ENCODE results near the gene TBC1D21. TPM values are rescaled to one million over a fixed set of nuclear protein-coding genes. Genes with fewer than 3 reads are reported as not detected.
A peak's percentile ranks its signal among the peaks of the same experiment; 100 is the strongest.

The TBC1D21 gene
- total RNA-seq, 1 experiment from 2014 or later = not detected

- H3K79me2 ChIP-seq (ENCODE audit: low read depth) = peaks cover 80% of the 10 kb centered on the region
- DNase-seq = peak; percentile 34 to 91
- intact Hi-C loops (cut with micrococcal nuclease; ENCODE audit: unreplicated experiment) = no loop called here
- TF ChIP-seq EZH2 (IDR thresholded peaks at IDR 0.05; ENCODE audit: low read depth) (no peak), CTCF (conservative IDR thresholded peaks at IDR 0.05) (no peak)
- no peak overlapping the region; the same call in 1 of the 2 replicates for H3K4me3 ChIP-seq
- no peaks in the 10 kb centered on the region for H3K9me3 ChIP-seq (ENCODE audit: insufficient read depth, low read depth)
- peak overlapping the region; percentile 86 for H3K27ac ChIP-seq
- no peaks in the 10 kb centered on the region for H3K9me2 ChIP-seq (ENCODE audit: insufficient read depth)
- no peaks in the 10 kb centered on the region for H3K27me3 ChIP-seq (ENCODE audit: insufficient read depth, low read depth)
- peaks cover 63% of the 10 kb centered on the region for H3F3A ChIP-seq (ENCODE audit: insufficient read depth, low read depth)
- POLR2A ChIA-PET (ENCODE audit: unreplicated experiment) = no interaction called here
- H2AFZ ChIP-seq = no peak overlapping the region
- H3K4me1 ChIP-seq (replicated peaks; ENCODE audit: insufficient read depth) = peaks cover 86% of the 10 kb centered on the region
- no TSS peak for BruUV-seq (replicated peaks)
- CTCF ChIA-PET = no interaction called here
- H3K4me2 ChIP-seq = peak overlapping the region; percentile 98
- 0 out of 2 replicates have a peak, but pooled peaks cover 7% of the 10 kb centered on the region for H3K36me3 ChIP-seq (ENCODE audit: low read depth)
- peaks cover 7% of the 10 kb centered on the region for H4K20me1 ChIP-seq (ENCODE audit: insufficient read depth)
Observed at GRCh38 chr15:73934281-73934680, 60.9 kb downstream of the TBC1D21 start.

- Histone ChIP-seq H3K4me3 (peak overlapping the region; percentile 55), H3F3A (ENCODE audit: insufficient read depth, low read depth) (peaks cover 76% of the 10 kb centered on the region), H3K9me3 (ENCODE audit: insufficient read depth, low read depth) (no peaks in the 10 kb centered on the region), H3K36me3 (ENCODE audit: low read depth) (0 out of 2 replicates have a peak, but pooled peaks cover 11% of the 10 kb centered on the region), H2AFZ (no peak overlapping the region), H3K79me2 (ENCODE audit: low read depth) (peaks cover 78% of the 10 kb centered on the region), H4K20me1 (ENCODE audit: insufficient read depth) (no peaks in the 10 kb centered on the region), H3K27ac (peak overlapping the region; percentile 86), H3K9me2 (ENCODE audit: insufficient read depth) (no peaks in the 10 kb centered on the region), H3K4me1 (replicated peaks; ENCODE audit: insufficient read depth) (peaks cover 90% of the 10 kb centered on the region), H3K27me3 (ENCODE audit: insufficient read depth, low read depth) (no peaks in the 10 kb centered on the region), H3K4me2 (peak overlapping the region; percentile 98)
- intact Hi-C loops (cut with micrococcal nuclease; ENCODE audit: unreplicated experiment) = no loop called here
- DNase-seq = peak in 1 of 2 experiments; percentile 83
- no TSS peak for BruUV-seq (replicated peaks)
- no peak for TF ChIP-seq EZH2 (IDR thresholded peaks at IDR 0.05; ENCODE audit: low read depth)
- no peak for TF ChIP-seq CTCF (conservative IDR thresholded peaks at IDR 0.05)
- CTCF ChIA-PET = no interaction called here
- POLR2A ChIA-PET (ENCODE audit: unreplicated experiment) = interaction anchor here (0.6 kb wide), 1 partner anchor 8 kb away, joined by 3 read pairs; no protein-coding TSS in a partner anchor
Observed at GRCh38 chr15:73935547-73935946, 62.2 kb downstream of the TBC1D21 start.

- no peaks in the 10 kb centered on the region for H4K20me1 ChIP-seq (ENCODE audit: insufficient read depth)
- peaks cover 82% of the 10 kb centered on the region for H3F3A ChIP-seq (ENCODE audit: insufficient read depth, low read depth)
- no TSS peak for BruUV-seq (replicated peaks)
- no peaks in the 10 kb centered on the region for H3K9me3 ChIP-seq (ENCODE audit: insufficient read depth, low read depth)
- no peaks in the 10 kb centered on the region for H3K27me3 ChIP-seq (ENCODE audit: insufficient read depth, low read depth)
- intact Hi-C loops (cut with micrococcal nuclease; ENCODE audit: unreplicated experiment) = no loop called here
- peaks cover 97% of the 10 kb centered on the region for H3K4me1 ChIP-seq (replicated peaks; ENCODE audit: insufficient read depth)
- H3K4me2 ChIP-seq = peak overlapping the region; percentile 98
- peaks cover 73% of the 10 kb centered on the region for H3K79me2 ChIP-seq (ENCODE audit: low read depth)
- CTCF ChIA-PET = no interaction called here
- H3K4me3 ChIP-seq = peak overlapping the region; percentile 55
- no peak overlapping the region for H2AFZ ChIP-seq
- no peaks in the 10 kb centered on the region for H3K9me2 ChIP-seq (ENCODE audit: insufficient read depth)
- H3K36me3 ChIP-seq (ENCODE audit: low read depth) = 0 out of 2 replicates have a peak, but pooled peaks cover 11% of the 10 kb centered on the region
- peak overlapping the region; percentile 86 for H3K27ac ChIP-seq
- TF ChIP-seq EZH2 (IDR thresholded peaks at IDR 0.05; ENCODE audit: low read depth) (no peak), CTCF (conservative IDR thresholded peaks at IDR 0.05) (no peak; the same call in 1 of the 2 replicates)
- POLR2A ChIA-PET (ENCODE audit: unreplicated experiment) = interaction anchor here (0.6 kb wide), 1 partner anchor 9 kb away, joined by 3 read pairs; no protein-coding TSS in a partner anchor
- DNase-seq = peak; percentile 26 to 57
Observed at GRCh38 chr15:73936181-73936580, 62.8 kb downstream of the TBC1D21 start.

All from PC-9 (cell line).